WTC11 (cell line): Measurements from ENCODE around the gene RAB2B. TPM values are rescaled to one million over a fixed set of nuclear protein-coding genes. Genes with fewer than 3 reads are reported as not detected.

Experiments
- ATAC-seq: fragments of 200-7000 bp; cut with Tn5 transposase; 2 replicates; pipeline ENCODE4 v1.10.0; 2021; ENCODE audit warnings: mild to moderate bottlenecking, moderate library complexity
- CTCF ChIA-PET: fragments of 300-600 bp; sonication (Branson Sonifier 250); formaldehyde crosslinking; loops from one replicate; lab custom pipeline; 2021; ENCODE audit warnings: antibody characterized with exemption; lab: Charles Lee
- POLR2A ChIA-PET: fragments of 350-600 bp; sonication (Branson Sonifier 250); formaldehyde crosslinking; loops from one replicate; lab custom pipeline; 2021; ENCODE audit warnings: antibody characterized with exemption; lab: Charles Lee
- DNase-seq: peaks from one replicate; pipeline ENCODE4 v3.0.0; 2021; ENCODE audit warnings: low spot score
- H3K27ac Mint-ChIP-seq: 2 replicates; pipeline ENCODE4 v1.8.0; 2021; ENCODE audit warnings: mixed read lengths
- H3K27me3 Mint-ChIP-seq: 2 replicates; pipeline ENCODE4 v1.8.0; 2021; ENCODE audit warnings: low read depth, mild to moderate bottlenecking, moderate library complexity, mixed read lengths
- H3K36me3 Mint-ChIP-seq: 2 replicates; pipeline ENCODE4 v1.8.0; 2021; ENCODE audit warnings: mixed read lengths
- H3K4me1 Mint-ChIP-seq: 2 replicates; pipeline ENCODE4 v1.8.0; 2022; ENCODE audit warnings: mixed read lengths
- H3K4me3 Mint-ChIP-seq: 2 replicates; pipeline ENCODE4 v1.8.0; 2021; ENCODE audit warnings: mild to moderate bottlenecking, moderate library complexity, mixed read lengths
- H3K9me3 Mint-ChIP-seq: 2 replicates; pipeline ENCODE4 v1.8.0; 2021; ENCODE audit warnings: mixed read lengths
- AR ChIP-seq: fragments of 250-450 bp; sonication (Bioruptor Pico); IDR thresholded peaks from 2 replicates; pipeline ENCODE4 v1.9.0; 2021; ENCODE audit warnings: mild to moderate bottlenecking
- ATF3 ChIP-seq: sonication (generic); formaldehyde crosslinking; conservative IDR thresholded peaks from 2 replicates; pipeline ENCODE4 v1.8.1; 2022; ENCODE audit warnings: mild to moderate bottlenecking, missing genetic modification reagents
- CDX4 ChIP-seq: fragments of 250-450 bp; sonication (Bioruptor Pico); IDR thresholded peaks from 2 replicates; pipeline ENCODE4 v1.9.0; 2021; ENCODE audit warnings: moderate library complexity, mild to moderate bottlenecking, inconsistent platforms, borderline replicate concordance
- E2F1 ChIP-seq: sonication (generic); formaldehyde crosslinking; IDR thresholded peaks from 2 replicates; pipeline ENCODE4 v1.8.0; 2022; ENCODE audit warnings: mild to moderate bottlenecking, missing genetic modification reagents
- EMX1 ChIP-seq: fragments of 250-450 bp; sonication (Bioruptor Pico); IDR thresholded peaks from 2 replicates; pipeline ENCODE4 v1.8.0; 2021; ENCODE audit warnings: mild to moderate bottlenecking
- ETV6 ChIP-seq: sonication (generic); formaldehyde crosslinking; IDR thresholded peaks from 2 replicates; pipeline ENCODE4 v1.8.1; 2022; ENCODE audit warnings: mild to moderate bottlenecking, missing genetic modification reagents
- FOXP1 ChIP-seq: sonication (generic); formaldehyde crosslinking; IDR thresholded peaks from 2 replicates; pipeline ENCODE4 v1.8.0; 2022; ENCODE audit warnings: missing genetic modification reagents, mild to moderate bottlenecking, moderate library complexity, borderline replicate concordance
- FOXP4 ChIP-seq: sonication (generic); formaldehyde crosslinking; IDR thresholded peaks from 2 replicates; pipeline ENCODE4 v1.8.0; 2022; ENCODE audit warnings: mild to moderate bottlenecking, missing genetic modification reagents
- KAT7 ChIP-seq: sonication (generic); formaldehyde crosslinking; IDR thresholded peaks from 2 replicates; pipeline ENCODE4 v1.8.1; 2023; ENCODE audit warnings: missing genetic modification reagents, mild to moderate bottlenecking, borderline replicate concordance
- MAX ChIP-seq: sonication (generic); formaldehyde crosslinking; IDR thresholded peaks from 2 replicates; pipeline ENCODE4 v1.8.0; 2022; ENCODE audit warnings: mild to moderate bottlenecking, missing genetic modification reagents
- NR2C2 ChIP-seq: sonication (generic); formaldehyde crosslinking; IDR thresholded peaks from 2 replicates; pipeline ENCODE4 v1.8.0; 2022; ENCODE audit warnings: mild to moderate bottlenecking, missing genetic modification reagents
- OVOL2 ChIP-seq: fragments of 250-450 bp; sonication (Bioruptor Pico); IDR thresholded peaks from 2 replicates; pipeline ENCODE4 v1.9.0; 2021; ENCODE audit warnings: mild to moderate bottlenecking, borderline replicate concordance
- SMAD3 ChIP-seq: sonication (generic); formaldehyde crosslinking; IDR thresholded peaks from 2 replicates; pipeline ENCODE4 v1.8.0; 2022; ENCODE audit warnings: missing genetic modification reagents, mild to moderate bottlenecking, borderline replicate concordance
- TEAD4 ChIP-seq: sonication (generic); formaldehyde crosslinking; IDR thresholded peaks from 2 replicates; pipeline ENCODE4 v1.8.0; 2022; ENCODE audit warnings: mild to moderate bottlenecking, missing genetic modification reagents
- ZBTB43 ChIP-seq: sonication (generic); formaldehyde crosslinking; IDR thresholded peaks from 2 replicates; pipeline ENCODE4 v1.8.1; 2023; ENCODE audit warnings: mild to moderate bottlenecking, missing genetic modification reagents
- ZNF263 ChIP-seq: sonication (generic); formaldehyde crosslinking; IDR thresholded peaks from 2 replicates; pipeline ENCODE4 v1.8.1; 2022; ENCODE audit warnings: low read depth, mild to moderate bottlenecking, moderate library complexity, missing genetic modification reagents
- ZNF416 ChIP-seq: fragments of 250-450 bp; sonication (Bioruptor Pico); IDR thresholded peaks from 2 replicates; pipeline ENCODE4 v1.9.0; 2021; ENCODE audit warnings: mild to moderate bottlenecking, inconsistent platforms
- total RNA-seq: library from RNA; stranded (reverse); gene quantifications from 3 replicates; pipeline ENCODE4 v1.2.3, GENCODE V29; 2021

The RAB2B gene
- total RNA-seq, 1 experiment from 2014 or later, result 29.6 TPM

GRCh38 chr14:21509432-21510143 is 32.8 kb upstream of the RAB2B start (continued):
- no peak for TF ChIP-seq ZBTB43 (CRISPR knock-in tag)
- no peak for TF ChIP-seq OVOL2 (CRISPR knock-in tag)
- TF ChIP-seq ZNF416 (CRISPR knock-in tag), result no peak
- TF ChIP-seq EMX1 (CRISPR knock-in tag), result no peak
- no peak for TF ChIP-seq CDX4 (CRISPR knock-in tag)
- TF ChIP-seq FOXP1, result no peak
- TF ChIP-seq KAT7 (CRISPR knock-in tag), result no peak
- TF ChIP-seq MAX, result no peak
- TF ChIP-seq ZNF263 (CRISPR knock-in tag), result no peak
- TF ChIP-seq NR2C2, result no peak

- no peak for TF ChIP-seq SMAD3 (CRISPR knock-in tag)
- no peak for TF ChIP-seq ETV6
- TF ChIP-seq AR (CRISPR knock-in tag), result no peak
- no peak for TF ChIP-seq TEAD4 (CRISPR knock-in tag)
- TF ChIP-seq ATF3 (CRISPR knock-in tag), result no peak
- TF ChIP-seq NR2C2, result no peak
- no peak for TF ChIP-seq E2F1
- no peak for TF ChIP-seq ZNF263 (CRISPR knock-in tag)
- TF ChIP-seq FOXP4 (CRISPR knock-in tag), result no peak
- TF ChIP-seq, all 79 proteins: peak for 0
- H3K27me3 Mint-ChIP-seq, result no peaks in the 10 kb centered on the region
- no peaks in the 10 kb centered on the region for H3K9me3 Mint-ChIP-seq
- no peak for DNase-seq
- CTCF ChIA-PET, result interaction anchor here (1.6 kb wide), 1 partner anchor 8 kb away, joined by 3 read pairs; no protein-coding TSS in a partner anchor
- H3K4me1 Mint-ChIP-seq, result peaks cover 25% of the 10 kb centered on the region
- POLR2A ChIA-PET, result no interaction called here
- no peak overlapping the region for H3K27ac Mint-ChIP-seq
- no peak overlapping the region for H3K4me3 Mint-ChIP-seq
- peaks cover 51% of the 10 kb centered on the region for H3K36me3 Mint-ChIP-seq
- no peak for ATAC-seq
These were observed 29.8 kb upstream of the RAB2B start for GRCh38 chr14:21506557-21506956.
